MM.1S (cell line): ENCODE data around the gene DMXL2.

ENCODE experiments used
- EZH2 ChIP-seq: fragments of 300-600 bp; sonication (generic); optimal IDR thresholded peaks from 2 replicates; pipeline ENCODE3; 2017; ENCODE audit warnings: low read depth, mild to moderate bottlenecking, antibody characterized with exemption, low read length, mixed read lengths
- EZH2phosphoT487 ChIP-seq: fragments of 300-600 bp; sonication (generic); IDR thresholded peaks from 2 replicates; pipeline ENCODE4 v1.6.1; 2018; ENCODE audit warnings: antibody characterized with exemption, low read length
- TF ChIP-seq, protein P1 (sequence below): fragments of 300-600 bp; sonication (generic); IDR thresholded peaks from 2 replicates; pipeline ENCODE4 v1.5.1; 2016; ENCODE audit warnings: antibody characterized with exemption, low read length, mixed read lengths

- no peak for TF ChIP-seq EZH2
- TF ChIP-seq, protein P1, sequence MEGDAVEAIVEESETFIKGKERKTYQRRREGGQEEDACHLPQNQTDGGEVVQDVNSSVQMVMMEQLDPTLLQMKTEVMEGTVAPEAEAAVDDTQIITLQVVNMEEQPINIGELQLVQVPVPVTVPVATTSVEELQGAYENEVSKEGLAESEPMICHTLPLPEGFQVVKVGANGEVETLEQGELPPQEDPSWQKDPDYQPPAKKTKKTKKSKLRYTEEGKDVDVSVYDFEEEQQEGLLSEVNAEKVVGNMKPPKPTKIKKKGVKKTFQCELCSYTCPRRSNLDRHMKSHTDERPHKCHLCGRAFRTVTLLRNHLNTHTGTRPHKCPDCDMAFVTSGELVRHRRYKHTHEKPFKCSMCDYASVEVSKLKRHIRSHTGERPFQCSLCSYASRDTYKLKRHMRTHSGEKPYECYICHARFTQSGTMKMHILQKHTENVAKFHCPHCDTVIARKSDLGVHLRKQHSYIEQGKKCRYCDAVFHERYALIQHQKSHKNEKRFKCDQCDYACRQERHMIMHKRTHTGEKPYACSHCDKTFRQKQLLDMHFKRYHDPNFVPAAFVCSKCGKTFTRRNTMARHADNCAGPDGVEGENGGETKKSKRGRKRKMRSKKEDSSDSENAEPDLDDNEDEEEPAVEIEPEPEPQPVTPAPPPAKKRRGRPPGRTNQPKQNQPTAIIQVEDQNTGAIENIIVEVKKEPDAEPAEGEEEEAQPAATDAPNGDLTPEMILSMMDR, result no peak
- no peak for TF ChIP-seq EZH2phosphoT487
These were observed 20.1 kb downstream of the DMXL2 start for GRCh38 chr15:51602484-51602883.
